ENCODE measurements around the gene CCDC69. TPM values are rescaled to one million over a fixed set of nuclear protein-coding genes. Genes with fewer than 3 reads are reported as not detected.
"Not testable (repeated sequence)": the region's sequence is repeated elsewhere in the genome, so short reads cannot be mapped to it uniquely, and the experiment has no call there.

Gene CCDC69
- total RNA-seq, 1 donor from 2014 or later: 0.07 TPM

DNA sequence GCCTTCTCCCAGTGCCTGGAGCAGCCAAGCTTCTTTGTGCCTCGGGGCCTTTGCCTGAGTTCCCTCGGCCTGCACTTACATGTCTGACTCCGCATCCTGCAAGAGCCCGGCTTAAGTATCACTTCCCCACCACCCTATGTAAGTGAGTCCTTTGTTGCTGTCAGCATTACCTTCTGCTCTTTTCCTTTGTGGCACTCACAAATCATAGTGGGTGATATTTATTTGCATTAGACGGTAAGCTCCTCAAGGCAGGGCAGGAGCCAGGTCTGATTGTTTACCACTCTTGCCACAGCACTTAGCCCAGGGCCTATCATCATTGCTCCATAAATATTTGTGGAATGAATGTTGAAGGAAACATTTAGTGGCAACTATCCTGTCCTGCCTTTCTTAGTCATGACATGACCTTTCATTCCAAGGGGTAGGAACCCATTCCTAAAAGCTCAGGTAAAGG, 33.9 kb upstream of the CCDC69 start:
- Histone ChIP-seq H4K20me1 (ENCODE audit: low read depth) (no peaks in the 10 kb centered on the region), H3K36me3 (no peaks in the 10 kb centered on the region), H3K27me3 (no peaks in the 10 kb centered on the region), H3K79me2 (ENCODE audit: low read depth) (no peaks in the 10 kb centered on the region), H2AFZ (replicated peaks) (no peak overlapping the region), H3F3A (ENCODE audit: low read depth) (peaks cover 4% of the 10 kb centered on the region), H3K4me3 (no peak overlapping the region), H3K4me1 (peaks cover 6% of the 10 kb centered on the region), H3K4me2 (no peak overlapping the region), H3K27ac (no peak overlapping the region), H3K9me3 (ENCODE audit: low read depth) (no peaks in the 10 kb centered on the region), H3K9ac (no peak overlapping the region)
- Mint-ChIP-seq H3K4me1 (peaks cover 9% of the 10 kb centered on the region), H3K9me3 (no peaks in the 10 kb centered on the region), H3K36me3 (no peaks in the 10 kb centered on the region), H3K4me3 (no peak overlapping the region), H3K27me3 (ENCODE audit: insufficient read depth, low read depth) (peaks cover 2% of the 10 kb centered on the region), H3K27ac (no peak overlapping the region)
- no peak for DNase-seq (ENCODE audit: low spot score)
- TF ChIP-seq EZH2phosphoT487 (IDR thresholded peaks at IDR 0.05) (no peak), CTCF (IDR thresholded peaks at IDR 0.05) (no peak), EZH2 (IDR thresholded peaks at IDR 0.05) (no peak)

DNA sequence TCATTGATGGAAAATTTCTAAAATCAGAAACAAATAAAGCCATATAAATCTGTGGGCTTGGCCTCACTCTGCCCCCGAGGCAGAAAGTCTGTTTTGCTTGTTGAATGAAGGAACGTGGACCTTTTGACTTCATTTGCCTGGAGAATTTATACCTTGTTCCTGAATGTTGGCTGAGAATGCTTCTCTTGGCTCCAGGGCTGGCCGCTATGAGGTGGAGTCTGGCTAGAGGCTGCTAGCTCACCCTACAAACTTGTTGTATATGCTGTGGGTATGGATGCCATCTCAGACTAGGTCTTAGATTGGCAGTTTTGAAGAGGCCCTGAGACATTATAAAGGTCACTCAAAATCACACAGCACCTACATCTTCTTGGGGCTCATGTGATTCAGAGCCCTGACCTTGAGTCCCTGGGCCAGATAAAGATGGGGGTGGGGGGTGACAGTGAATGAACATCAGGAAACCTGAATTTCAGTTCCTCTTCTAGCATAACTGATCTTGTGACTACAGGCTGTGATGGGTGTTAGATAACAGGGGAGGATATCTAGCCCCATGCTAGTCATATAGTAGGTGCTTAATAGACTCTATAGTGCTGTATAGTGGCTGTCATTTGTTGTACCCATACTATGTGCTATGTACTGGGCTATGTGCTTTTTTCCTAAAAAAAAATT, 31.9 kb upstream of the CCDC69 start:
- Histone ChIP-seq H4K20me1 (ENCODE audit: low read depth) (no peaks in the 10 kb centered on the region), H2AFZ (replicated peaks) (no peak overlapping the region), H3K4me2 (no peak overlapping the region), H3K4me3 (no peak overlapping the region), H3K36me3 (no peaks in the 10 kb centered on the region), H3F3A (ENCODE audit: low read depth) (peaks cover 12% of the 10 kb centered on the region), H3K9ac (no peak overlapping the region), H3K27me3 (peaks cover 7% of the 10 kb centered on the region), H3K9me3 (ENCODE audit: low read depth) (no peaks in the 10 kb centered on the region), H3K4me1 (peaks cover 6% of the 10 kb centered on the region), H3K27ac (no peak overlapping the region), H3K79me2 (ENCODE audit: low read depth) (no peaks in the 10 kb centered on the region)
- H3K27ac Mint-ChIP-seq: no peak overlapping the region
- no peak overlapping the region for H3K4me3 Mint-ChIP-seq
- H3K9me3 Mint-ChIP-seq: no peaks in the 10 kb centered on the region
- H3K4me1 Mint-ChIP-seq: peaks cover 11% of the 10 kb centered on the region
- H3K27me3 Mint-ChIP-seq (ENCODE audit: insufficient read depth, low read depth): peaks cover 2% of the 10 kb centered on the region
- no peak for TF ChIP-seq EZH2phosphoT487 (IDR thresholded peaks at IDR 0.05)
- TF ChIP-seq CTCF (IDR thresholded peaks at IDR 0.05): no peak
- no peak for TF ChIP-seq EZH2 (IDR thresholded peaks at IDR 0.05)
- H3K36me3 Mint-ChIP-seq: no peaks in the 10 kb centered on the region
- DNase-seq (ENCODE audit: low spot score): no peak

DNA sequence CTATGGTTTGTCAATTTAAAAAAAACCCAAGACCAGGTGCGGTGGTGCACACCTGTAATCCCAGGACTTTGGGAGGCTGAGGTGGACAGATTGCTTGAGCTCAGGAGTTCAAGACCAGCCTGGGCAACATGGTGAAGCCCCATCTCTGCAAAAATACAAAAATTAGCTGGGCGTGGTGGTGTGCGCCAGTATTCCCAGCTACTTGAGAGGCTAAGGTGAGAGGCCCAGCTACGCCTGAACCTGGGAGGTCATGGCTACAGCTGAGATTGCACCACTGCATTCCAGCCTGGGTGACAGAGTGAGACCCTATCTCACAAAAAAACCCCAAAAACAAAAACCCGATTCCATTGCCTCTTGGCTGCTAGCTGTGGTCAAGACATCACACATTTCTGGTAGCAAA, 31.1 kb upstream of the CCDC69 start:
- not testable (repeated sequence) for H3K27me3 ChIP-seq; H3K4me3 Mint-ChIP-seq; H3K9ac ChIP-seq; H3K36me3 ChIP-seq; H3K9me3 ChIP-seq (ENCODE audit: low read depth); H3K79me2 ChIP-seq (ENCODE audit: low read depth); DNase-seq (ENCODE audit: low spot score); H3K27ac ChIP-seq; H3K4me1 ChIP-seq; H3K36me3 Mint-ChIP-seq; H4K20me1 ChIP-seq (ENCODE audit: low read depth); H3K4me2 ChIP-seq; H3K4me3 ChIP-seq; H3K9me3 Mint-ChIP-seq; H3K27me3 Mint-ChIP-seq (ENCODE audit: insufficient read depth, low read depth); H2AFZ ChIP-seq (replicated peaks); H3K27ac Mint-ChIP-seq
- H3F3A ChIP-seq (ENCODE audit: low read depth): peaks cover 14% of the 10 kb centered on the region
- H3K4me1 Mint-ChIP-seq: peaks cover 11% of the 10 kb centered on the region

DNA sequence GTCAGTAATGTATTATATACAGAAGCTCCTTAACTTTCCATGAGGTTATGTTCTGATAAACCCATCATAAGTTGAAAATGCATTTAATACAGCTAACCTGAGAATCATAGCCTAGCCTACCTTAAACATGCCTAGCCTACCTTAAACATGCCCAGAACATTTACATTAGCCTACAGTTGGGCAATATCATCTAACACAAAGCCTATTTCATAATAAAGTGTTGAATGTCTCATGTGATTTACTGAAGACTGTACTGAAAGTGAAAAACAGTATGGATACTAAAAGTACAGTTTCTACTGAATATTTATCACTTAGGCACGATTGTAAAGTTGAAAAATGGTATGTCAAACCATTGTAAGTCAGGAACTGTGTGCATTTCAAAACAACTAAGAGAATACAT, 30.7 kb upstream of the CCDC69 start:
- Histone ChIP-seq H3K79me2 (ENCODE audit: low read depth) (no peaks in the 10 kb centered on the region), H3K4me2 (no peak overlapping the region), H3K9me3 (ENCODE audit: low read depth) (no peaks in the 10 kb centered on the region), H3K9ac (no peak overlapping the region), H3K27ac (no peak overlapping the region), H3K4me1 (peaks cover 6% of the 10 kb centered on the region), H3K36me3 (no peaks in the 10 kb centered on the region), H3K27me3 (peaks cover 7% of the 10 kb centered on the region), H3F3A (ENCODE audit: low read depth) (peaks cover 14% of the 10 kb centered on the region), H3K4me3 (no peak overlapping the region), H4K20me1 (ENCODE audit: low read depth) (no peaks in the 10 kb centered on the region), H2AFZ (replicated peaks) (no peak overlapping the region)
- H3K27me3 Mint-ChIP-seq (ENCODE audit: insufficient read depth, low read depth): peaks cover 2% of the 10 kb centered on the region
- no peak overlapping the region for H3K4me3 Mint-ChIP-seq
- no peak for DNase-seq (ENCODE audit: low spot score)
- H3K4me1 Mint-ChIP-seq: peaks cover 11% of the 10 kb centered on the region
- no peaks in the 10 kb centered on the region for H3K9me3 Mint-ChIP-seq
- TF ChIP-seq EZH2 (IDR thresholded peaks at IDR 0.05): no peak
- TF ChIP-seq CTCF (IDR thresholded peaks at IDR 0.05): no peak
- no peak for TF ChIP-seq EZH2phosphoT487 (IDR thresholded peaks at IDR 0.05)
- H3K27ac Mint-ChIP-seq: no peak overlapping the region
- no peaks in the 10 kb centered on the region for H3K36me3 Mint-ChIP-seq

Data from neural progenitor cell (in vitro differentiated cells).